Activated CD8-positive, alpha-beta T cell treated with anti-CD3 and anti-CD28 coated beads for 36 hours (primary cell): Measurements from ENCODE around the gene MAP3K5. TPM values are rescaled to one million over a fixed set of nuclear protein-coding genes. Genes with fewer than 3 reads are reported as not detected.

Source experiments
- ATAC-seq: fragments of 200-7000 bp; cut with Tn5 transposase; one replicate; pipeline ENCODE4 v1.10.0; 2021; ENCODE audit warnings: mild to moderate bottlenecking, moderate library complexity
- CTCF ChIA-PET: fragments of 350-600 bp; sonication (Branson Sonifier 250); formaldehyde crosslinking; loops from one replicate; lab custom pipeline; 2021; ENCODE audit warnings: antibody characterized with exemption; lab: Charles Lee
- POLR2A ChIA-PET: fragments of 350-600 bp; sonication (Branson Sonifier 250); formaldehyde crosslinking; loops from one replicate; lab custom pipeline; 2021; ENCODE audit warnings: antibody characterized with exemption; lab: Charles Lee
- DNase-seq: peaks from one replicate; pipeline ENCODE4 v3.0.0-alpha.2; 2020
- H3K27ac Mint-ChIP-seq: one replicate; pipeline ENCODE4 v1.8.0; 2021; ENCODE audit warnings: mild to moderate bottlenecking, mixed read lengths
- H3K27me3 Mint-ChIP-seq: one replicate; pipeline ENCODE4 v1.8.0; 2021; ENCODE audit warnings: mixed read lengths
- H3K36me3 Mint-ChIP-seq: one replicate; pipeline ENCODE4 v1.8.0; 2021; ENCODE audit warnings: low read depth, mixed read lengths
- H3K4me1 Mint-ChIP-seq: one replicate; pipeline ENCODE4 v1.8.0; 2021; ENCODE audit warnings: low read depth, mixed read lengths
- H3K4me3 Mint-ChIP-seq: one replicate; pipeline ENCODE4 v1.8.0; 2021; ENCODE audit warnings: mild to moderate bottlenecking, moderate library complexity, mixed read lengths
- H3K9me3 Mint-ChIP-seq: one replicate; pipeline ENCODE4 v1.8.0; 2021; ENCODE audit warnings: mixed read lengths
- CTCF ChIP-seq: fragments of 200-600 bp; IDR thresholded peaks from one replicate; pipeline ENCODE4 v1.8.0; 2022; ENCODE audit warnings: antibody characterized with exemption, mild to moderate bottlenecking
- intact Hi-C: fragments of 100-400 bp; cut with micrococcal nuclease; formaldehyde crosslinking; loops from one replicate; pipeline ENCODE4 v1.10.0; 2022
- total RNA-seq, 2 experiments: library from RNA; stranded (reverse); gene quantifications; one replicate each; pipeline ENCODE4 v1.2.3, GENCODE V29; 2021

Gene MAP3K5
- total RNA-seq, 2 experiments from 2014 or later, result 4.4 to 4.6 TPM

DNA sequence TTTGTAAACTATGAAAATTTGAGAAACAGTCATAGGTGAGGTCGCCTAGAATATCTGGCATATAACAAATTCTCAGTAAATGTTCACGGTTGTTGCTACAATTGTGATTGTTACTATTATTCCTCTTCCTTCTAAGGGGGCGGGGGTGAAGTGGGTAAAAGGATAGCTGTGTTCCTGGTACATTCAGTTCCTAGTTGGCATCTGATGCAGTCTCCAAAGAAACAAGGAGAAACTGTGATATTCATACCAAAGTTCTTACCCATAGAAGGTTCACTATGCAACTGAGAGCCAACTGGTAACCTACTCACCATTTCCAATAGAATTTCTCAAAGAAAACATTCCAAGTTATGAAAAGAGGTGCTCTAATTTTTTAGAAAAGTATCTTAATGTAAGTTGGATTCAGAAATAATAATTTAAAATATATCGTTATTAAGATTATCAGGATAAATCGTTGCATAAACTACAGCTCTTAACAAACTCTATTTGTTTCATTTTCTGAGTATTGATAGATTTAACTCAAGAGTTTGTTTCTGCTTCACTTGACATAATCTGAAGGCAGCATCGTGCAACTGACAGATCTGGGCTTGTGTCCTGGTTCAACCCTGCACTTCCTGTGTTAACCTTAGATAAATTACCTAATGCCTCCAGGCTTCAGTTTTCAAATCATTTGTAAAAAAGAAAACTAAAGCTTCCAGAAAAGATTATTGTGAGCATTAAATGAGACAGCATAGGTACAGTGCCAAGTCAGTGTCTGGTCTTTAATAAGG lies 228.7 kb downstream of the MAP3K5 start:
- Mint-ChIP-seq H3K36me3 (peaks cover 11% of the 10 kb centered on the region), H3K4me3 (no peak overlapping the region), H3K9me3 (no peaks in the 10 kb centered on the region), H3K4me1 (peaks cover 5% of the 10 kb centered on the region), H3K27ac (no peak overlapping the region), H3K27me3 (no peaks in the 10 kb centered on the region)
- CTCF ChIA-PET, result interaction anchor here (1.3 to 2.1 kb wide), 3 partner anchors 9 to 16 kb away, joined by 3 to 5 read pairs (median 3); no protein-coding TSS in a partner anchor
- POLR2A ChIA-PET, result interaction anchor here (1.2 kb wide), 1 partner anchor 10 kb away, joined by 3 read pairs; no protein-coding TSS in a partner anchor
- DNase-seq, result no peak
- no peak for TF ChIP-seq CTCF
- intact Hi-C loops, result no loop called here
- no peak for ATAC-seq

DNA sequence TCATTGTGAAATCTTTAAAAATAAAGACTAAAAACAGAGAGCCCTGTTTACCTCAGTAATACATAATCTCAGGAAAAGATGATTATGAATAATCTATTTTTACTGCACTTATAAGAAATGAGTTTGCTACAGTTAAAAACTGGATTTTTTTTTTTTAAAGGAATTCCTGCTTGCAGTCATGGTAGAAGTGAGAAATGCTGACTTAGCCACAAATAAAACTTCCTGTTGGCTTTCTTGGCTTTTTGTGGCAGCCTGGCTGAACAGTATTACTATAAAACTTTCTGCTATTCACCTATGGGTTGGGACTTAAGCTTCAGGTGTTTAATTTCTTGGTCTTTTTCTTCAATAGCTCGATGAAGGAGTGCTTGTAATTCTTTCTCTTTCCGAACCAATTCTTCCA lies 230.1 kb downstream of the MAP3K5 start:
- peaks cover 5% of the 10 kb centered on the region for H3K4me1 Mint-ChIP-seq
- H3K27me3 Mint-ChIP-seq, result no peaks in the 10 kb centered on the region
- no peak for DNase-seq
- no peak for ATAC-seq
- intact Hi-C loops, result no loop called here
- CTCF ChIA-PET, result interaction anchor here (0.7 to 2.1 kb wide), 4 partner anchors 13 to 1095 kb away, joined by 3 to 5 read pairs (median 4); partner anchors contain the start of gene MAP3K5
- H3K27ac Mint-ChIP-seq, result no peak overlapping the region
- H3K36me3 Mint-ChIP-seq, result peaks cover 16% of the 10 kb centered on the region
- no peak overlapping the region for H3K4me3 Mint-ChIP-seq
- POLR2A ChIA-PET, result no interaction called here
- no peak for TF ChIP-seq CTCF
- H3K9me3 Mint-ChIP-seq, result no peaks in the 10 kb centered on the region

- peaks cover 19% of the 10 kb centered on the region for H3K27me3 Mint-ChIP-seq
- ChIA-PET POLR2A (interaction anchor here (1.6 kb wide), 1 partner anchor 11 kb away, joined by 3 read pairs; no protein-coding TSS in a partner anchor), CTCF (no interaction called here)
- no peak overlapping the region for H3K4me3 Mint-ChIP-seq
- no peak overlapping the region for H3K27ac Mint-ChIP-seq
- H3K9me3 Mint-ChIP-seq, result no peaks in the 10 kb centered on the region
- no peak for ATAC-seq
- H3K36me3 Mint-ChIP-seq, result peaks cover 8% of the 10 kb centered on the region
- TF ChIP-seq CTCF, result no peak
- peaks cover 5% of the 10 kb centered on the region for H3K4me1 Mint-ChIP-seq
- DNase-seq, result no peak
- intact Hi-C loops, result no loop called here
Observed at GRCh38 chr6:136553166-136553787, 239.0 kb downstream of the MAP3K5 start.

DNA sequence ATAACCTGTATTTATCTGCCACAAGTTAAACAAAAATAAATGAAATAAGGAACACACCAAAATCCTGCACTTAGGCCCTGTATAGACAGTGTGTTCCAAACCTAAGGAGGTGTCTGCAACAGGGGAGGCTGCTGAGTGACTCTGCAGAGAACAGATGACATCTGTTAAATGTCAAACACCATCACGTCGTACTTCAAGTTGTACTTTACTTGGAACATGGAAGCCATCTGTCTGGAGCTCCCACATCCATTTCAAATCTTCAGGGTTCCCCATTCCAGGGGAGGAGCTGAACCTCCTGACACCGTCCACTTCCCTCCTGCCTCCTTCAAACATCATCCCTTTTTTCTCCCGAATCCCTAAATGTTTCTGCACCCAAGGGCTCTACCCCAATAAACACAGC lies 240.2 kb downstream of the MAP3K5 start:
- H3K9me3 Mint-ChIP-seq, result no peaks in the 10 kb centered on the region
- no peak overlapping the region for H3K4me3 Mint-ChIP-seq
- no peak overlapping the region for H3K27ac Mint-ChIP-seq
- peaks cover 2% of the 10 kb centered on the region for H3K36me3 Mint-ChIP-seq
- ATAC-seq (no peak), DNase-seq (no peak)
- H3K4me1 Mint-ChIP-seq, result peaks cover 5% of the 10 kb centered on the region
- ChIA-PET POLR2A (no interaction called here), CTCF (interaction anchor here (1.6 kb wide), 1 partner anchor 187 kb away, joined by 4 read pairs; no protein-coding TSS in a partner anchor)
- no peak for TF ChIP-seq CTCF
- peaks cover 23% of the 10 kb centered on the region for H3K27me3 Mint-ChIP-seq
- intact Hi-C loops, result no loop called here
